Measurements from ENCODE around the gene BMP10.

The BMP10 gene

GRCh38 chr2:68913359-68913758 is 42.2 kb upstream of the BMP10 start:
- TF ChIP-seq CTCF (IDR thresholded peaks at IDR 0.05; ENCODE audit: low read depth, low read length, missing control alignments) = no peak
- H3K4me3 ChIP-seq (ENCODE audit: low read depth, low read length) = no peak overlapping the region
- no peak for DNase-seq (ENCODE audit: low read depth)

- DNase-seq (ENCODE audit: low read depth) = no peak
- TF ChIP-seq CTCF (IDR thresholded peaks at IDR 0.05; ENCODE audit: low read depth, low read length, missing control alignments) = no peak
- no peak overlapping the region for H3K4me3 ChIP-seq (ENCODE audit: low read depth, low read length)
Measured at GRCh38 chr2:68912732-68913131, 41.5 kb upstream of the BMP10 start.

GRCh38 chr2:68912111-68912510 is 40.9 kb upstream of the BMP10 start:
- no peak for DNase-seq (ENCODE audit: low read depth)
- no peak overlapping the region for H3K4me3 ChIP-seq (ENCODE audit: low read depth, low read length)
- TF ChIP-seq CTCF (IDR thresholded peaks at IDR 0.05; ENCODE audit: low read depth, low read length, missing control alignments) = no peak

GRCh38 chr2:68911709-68912108 is 40.5 kb upstream of the BMP10 start:
- no peak for DNase-seq (ENCODE audit: low read depth)
- no peak overlapping the region for H3K4me3 ChIP-seq (ENCODE audit: low read depth, low read length)
- no peak for TF ChIP-seq CTCF (IDR thresholded peaks at IDR 0.05; ENCODE audit: low read depth, low read length, missing control alignments)

GRCh38 chr2:68911246-68911645 is 40.0 kb upstream of the BMP10 start:
- no peak for DNase-seq (ENCODE audit: low read depth)
- H3K4me3 ChIP-seq (ENCODE audit: low read depth, low read length) = no peak overlapping the region
- TF ChIP-seq CTCF (IDR thresholded peaks at IDR 0.05; ENCODE audit: low read depth, low read length, missing control alignments) = no peak

GRCh38 chr2:68909793-68910674 is 38.8 kb upstream of the BMP10 start:
- TF ChIP-seq CTCF (IDR thresholded peaks at IDR 0.05; ENCODE audit: low read depth, low read length, missing control alignments) = peak; percentile 86
- peak; percentile 80 for DNase-seq (ENCODE audit: low read depth)
- H3K4me3 ChIP-seq (ENCODE audit: low read depth, low read length) = no peak overlapping the region
